ENCODE data around the gene TMA16. TPM values are rescaled to one million over a fixed set of nuclear protein-coding genes. Genes with fewer than 3 reads are reported as not detected.

Gene TMA16
- polyA plus RNA-seq (2012; ENCODE audit: insufficient read length, low read depth), result 38.7 TPM

DNA sequence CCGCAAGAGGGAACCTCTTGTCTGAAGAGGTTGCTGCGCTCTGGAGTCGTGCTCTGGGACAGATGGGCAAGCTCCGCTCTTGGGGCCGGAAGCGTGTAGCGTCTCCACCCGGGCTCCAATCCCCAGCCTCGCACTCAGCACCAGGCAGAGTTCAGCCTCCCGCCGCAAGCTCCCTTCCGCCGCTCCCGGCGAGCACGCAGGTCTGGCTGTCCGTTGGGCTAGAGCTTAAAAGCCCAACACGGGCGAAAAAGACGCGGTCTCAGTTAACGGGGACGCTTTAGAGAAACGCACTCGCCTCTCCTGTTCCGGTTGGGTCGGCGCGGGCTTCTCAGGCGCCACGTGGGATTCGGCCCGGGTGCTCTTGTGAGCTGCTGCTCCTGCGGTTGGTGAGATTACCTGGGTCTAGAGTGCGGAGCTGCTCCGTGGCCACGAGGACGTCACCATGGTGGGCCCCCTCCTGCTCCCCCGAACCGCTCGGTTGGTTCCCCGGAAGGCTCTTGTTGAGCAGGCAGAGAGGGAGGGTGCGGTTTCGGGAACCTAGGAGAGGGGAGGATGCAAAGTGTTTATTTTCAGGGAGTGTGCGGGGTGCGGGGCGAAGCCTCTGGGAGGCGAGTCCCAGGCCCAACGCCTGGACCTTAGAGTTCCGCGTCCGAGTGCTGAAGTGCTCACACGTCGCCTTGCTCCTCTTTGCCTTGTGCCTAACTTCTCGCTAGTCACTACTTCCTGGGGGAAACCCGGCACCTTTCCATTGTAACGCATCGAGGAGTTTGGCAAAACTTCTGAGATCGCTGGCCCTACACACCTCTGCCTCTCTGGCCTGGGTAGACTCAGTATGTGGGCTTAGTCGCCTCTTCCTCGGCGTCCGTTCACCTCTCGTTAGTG lies at the start of gene TMA16:
TSS of gene TMA16 (plus strand) at position 331 of the 882 bp plus-strand sequence. CDS start at position 443, 112 bp downstream.
- TF ChIP-seq SIN3A (IDR thresholded peaks at IDR 0.05; ENCODE audit: borderline replicate concordance, insufficient read depth, low read length) (peak; percentile 85; the same call in 1 of the 2 replicates), TAF1 (IDR thresholded peaks at IDR 0.05; ENCODE audit: borderline replicate concordance, insufficient read depth, low read length) (peak; percentile 98), POLR2AphosphoS5 (IDR thresholded peaks at IDR 0.05; ENCODE audit: low read depth, low read length) (peak; percentile 95), FOXP2 (optimal IDR thresholded peaks at IDR 0.05; ENCODE audit: borderline replicate concordance, extremely low read depth, extremely low read length, insufficient read depth) (peak; percentile 46)
- TF ChIP-seq, protein P1, sequence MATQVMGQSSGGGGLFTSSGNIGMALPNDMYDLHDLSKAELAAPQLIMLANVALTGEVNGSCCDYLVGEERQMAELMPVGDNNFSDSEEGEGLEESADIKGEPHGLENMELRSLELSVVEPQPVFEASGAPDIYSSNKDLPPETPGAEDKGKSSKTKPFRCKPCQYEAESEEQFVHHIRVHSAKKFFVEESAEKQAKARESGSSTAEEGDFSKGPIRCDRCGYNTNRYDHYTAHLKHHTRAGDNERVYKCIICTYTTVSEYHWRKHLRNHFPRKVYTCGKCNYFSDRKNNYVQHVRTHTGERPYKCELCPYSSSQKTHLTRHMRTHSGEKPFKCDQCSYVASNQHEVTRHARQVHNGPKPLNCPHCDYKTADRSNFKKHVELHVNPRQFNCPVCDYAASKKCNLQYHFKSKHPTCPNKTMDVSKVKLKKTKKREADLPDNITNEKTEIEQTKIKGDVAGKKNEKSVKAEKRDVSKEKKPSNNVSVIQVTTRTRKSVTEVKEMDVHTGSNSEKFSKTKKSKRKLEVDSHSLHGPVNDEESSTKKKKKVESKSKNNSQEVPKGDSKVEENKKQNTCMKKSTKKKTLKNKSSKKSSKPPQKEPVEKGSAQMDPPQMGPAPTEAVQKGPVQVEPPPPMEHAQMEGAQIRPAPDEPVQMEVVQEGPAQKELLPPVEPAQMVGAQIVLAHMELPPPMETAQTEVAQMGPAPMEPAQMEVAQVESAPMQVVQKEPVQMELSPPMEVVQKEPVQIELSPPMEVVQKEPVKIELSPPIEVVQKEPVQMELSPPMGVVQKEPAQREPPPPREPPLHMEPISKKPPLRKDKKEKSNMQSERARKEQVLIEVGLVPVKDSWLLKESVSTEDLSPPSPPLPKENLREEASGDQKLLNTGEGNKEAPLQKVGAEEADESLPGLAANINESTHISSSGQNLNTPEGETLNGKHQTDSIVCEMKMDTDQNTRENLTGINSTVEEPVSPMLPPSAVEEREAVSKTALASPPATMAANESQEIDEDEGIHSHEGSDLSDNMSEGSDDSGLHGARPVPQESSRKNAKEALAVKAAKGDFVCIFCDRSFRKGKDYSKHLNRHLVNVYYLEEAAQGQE (IDR thresholded peaks at IDR 0.05; ENCODE audit: insufficient read depth in 1 of 2, low read depth in 2 of 2, low read length in 2 of 2), result peak; percentile 34 to 47; a peak in 1 of 4 replicates

DNA sequence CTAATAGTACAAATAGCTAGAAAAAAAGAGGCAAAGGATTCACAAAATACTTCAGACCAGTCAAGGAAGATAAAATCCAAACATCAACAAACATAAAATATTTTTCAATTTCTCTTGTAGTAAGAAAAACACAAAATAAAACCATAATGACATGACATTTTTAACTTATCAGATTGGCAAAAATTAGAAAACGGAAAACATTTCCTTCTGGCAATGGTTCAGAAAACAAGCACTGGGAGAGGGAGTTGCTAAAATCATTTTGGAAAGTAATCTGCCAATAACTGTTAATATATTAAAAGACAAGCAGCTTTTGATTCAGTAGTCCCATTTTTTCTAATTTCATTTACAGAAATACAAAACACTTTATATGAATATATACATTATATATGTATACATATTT lies 47.0 kb upstream of the TMA16 start:
- TF ChIP-seq TAF1 (IDR thresholded peaks at IDR 0.05; ENCODE audit: borderline replicate concordance, insufficient read depth, low read length) (no peak), FOXP2 (optimal IDR thresholded peaks at IDR 0.05; ENCODE audit: borderline replicate concordance, extremely low read depth, extremely low read length, insufficient read depth) (no peak), SIN3A (IDR thresholded peaks at IDR 0.05; ENCODE audit: borderline replicate concordance, insufficient read depth, low read length) (no peak)
- TF ChIP-seq, protein P1 (IDR thresholded peaks at IDR 0.05; ENCODE audit: insufficient read depth in 1 of 2, low read depth in 2 of 2, low read length in 2 of 2), result no peak

DNA sequence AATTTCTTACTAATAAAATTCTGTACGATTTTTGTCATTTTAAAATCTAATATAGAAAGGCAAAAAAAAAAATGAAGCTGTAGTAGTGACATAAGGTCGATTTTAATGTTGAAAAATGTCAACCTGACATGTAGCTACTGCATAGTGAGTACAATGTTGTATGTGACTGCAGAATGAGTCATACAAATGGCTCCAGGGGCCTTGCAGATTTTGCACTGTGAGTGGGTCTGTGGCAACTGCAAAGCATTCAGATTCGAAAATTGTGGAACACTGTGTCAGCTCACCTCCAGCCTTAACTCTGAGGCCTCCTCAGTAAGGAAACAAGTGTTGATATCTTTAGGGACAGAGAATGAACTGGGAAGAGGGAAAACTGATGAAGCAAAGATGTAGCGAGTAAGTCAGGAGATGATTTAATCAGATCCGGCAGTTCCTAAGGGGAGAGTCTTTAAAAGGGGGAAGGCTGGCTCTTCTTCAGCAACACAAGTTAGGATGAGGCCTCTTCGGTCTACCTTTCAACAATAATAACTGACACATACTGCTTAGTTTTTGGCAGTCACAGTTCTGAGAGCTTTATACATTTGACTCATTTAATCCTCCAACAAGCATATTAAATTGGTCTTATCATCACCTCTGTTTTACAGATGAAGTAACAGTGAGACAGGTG lies 45.8 kb upstream of the TMA16 start:
- TF ChIP-seq SIN3A (IDR thresholded peaks at IDR 0.05; ENCODE audit: borderline replicate concordance, insufficient read depth, low read length), result no peak
- TF ChIP-seq FOXP2 (optimal IDR thresholded peaks at IDR 0.05; ENCODE audit: borderline replicate concordance, extremely low read depth, extremely low read length, insufficient read depth), result no peak
- TF ChIP-seq POLR2AphosphoS5 (IDR thresholded peaks at IDR 0.05; ENCODE audit: low read depth, low read length), result no peak

DNA sequence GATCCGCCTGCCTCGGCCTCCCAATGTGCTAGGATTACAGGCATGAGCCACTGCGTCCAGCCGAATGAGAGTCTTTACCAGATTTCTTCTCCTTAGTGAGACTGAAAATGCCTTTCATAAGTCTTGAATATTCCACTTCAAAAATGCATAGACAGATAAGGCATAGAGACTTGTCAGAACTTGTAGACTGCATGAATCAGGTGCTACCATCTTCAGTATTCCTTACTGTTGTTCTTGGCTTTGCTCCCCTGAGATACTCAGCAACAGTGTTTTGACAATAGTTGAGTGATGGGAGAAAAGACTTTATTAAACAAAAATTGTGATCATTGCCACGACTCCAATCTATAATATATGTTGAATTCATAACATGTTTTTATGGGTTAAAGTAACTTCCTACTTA lies 31.9 kb upstream of the TMA16 start:
- TF ChIP-seq SIN3A (IDR thresholded peaks at IDR 0.05; ENCODE audit: borderline replicate concordance, insufficient read depth, low read length) (no peak), TAF1 (IDR thresholded peaks at IDR 0.05; ENCODE audit: borderline replicate concordance, insufficient read depth, low read length) (no peak), FOXP2 (optimal IDR thresholded peaks at IDR 0.05; ENCODE audit: borderline replicate concordance, extremely low read depth, extremely low read length, insufficient read depth) (no peak), POLR2AphosphoS5 (IDR thresholded peaks at IDR 0.05; ENCODE audit: low read depth, low read length) (no peak)
- TF ChIP-seq, protein P1 (IDR thresholded peaks at IDR 0.05; ENCODE audit: insufficient read depth in 1 of 2, low read depth in 2 of 2, low read length in 2 of 2), result no peak

DNA sequence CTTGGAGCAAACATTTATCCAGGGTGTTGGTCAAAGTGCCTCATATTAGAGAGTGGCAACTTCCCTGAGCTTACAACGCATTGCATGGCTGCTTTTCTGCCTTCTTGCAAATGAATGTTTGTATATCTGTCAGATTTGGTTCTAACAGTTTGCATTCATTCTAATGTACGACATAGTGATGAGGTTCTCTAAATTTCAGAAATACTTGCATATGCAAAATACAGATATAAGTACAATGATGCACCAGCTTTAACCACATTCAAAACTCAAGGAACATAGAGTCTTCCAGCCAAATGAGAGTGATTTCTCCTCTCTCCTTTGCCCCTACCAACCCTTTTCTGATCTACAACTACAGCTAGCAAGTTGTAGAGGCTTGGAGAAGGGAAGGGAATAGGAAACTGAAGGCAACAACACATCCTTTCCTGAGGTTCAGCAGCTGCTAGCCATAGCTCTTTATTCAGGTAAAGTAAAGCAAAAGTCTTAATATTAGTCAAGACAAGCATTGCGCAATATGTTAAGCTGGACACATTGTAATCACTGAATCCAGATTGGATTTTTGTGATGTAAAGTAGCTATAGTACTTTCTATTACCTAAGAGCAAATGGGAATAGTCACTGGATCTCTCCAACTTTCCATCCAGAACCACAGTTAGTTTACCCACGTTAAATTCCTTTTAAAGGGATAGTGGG lies 27.3 kb upstream of the TMA16 start:
- no peak for TF ChIP-seq TAF1 (IDR thresholded peaks at IDR 0.05; ENCODE audit: borderline replicate concordance, insufficient read depth, low read length)
- TF ChIP-seq POLR2AphosphoS5 (IDR thresholded peaks at IDR 0.05; ENCODE audit: low read depth, low read length), result no peak
- TF ChIP-seq, protein P1 (IDR thresholded peaks at IDR 0.05; ENCODE audit: insufficient read depth in 1 of 2, low read depth in 2 of 2, low read length in 2 of 2), result no peak
- TF ChIP-seq FOXP2 (optimal IDR thresholded peaks at IDR 0.05; ENCODE audit: borderline replicate concordance, extremely low read depth, extremely low read length, insufficient read depth), result no peak
- no peak for TF ChIP-seq SIN3A (IDR thresholded peaks at IDR 0.05; ENCODE audit: borderline replicate concordance, insufficient read depth, low read length)
